Esophagus squamous epithelium (tissue), 4 donors: ENCODE measurements around the gene TPSG1.

Experiments used
- POLR2A ChIP-seq, 4 donors: fragments of 450-650 bp; IDR thresholded peaks; one replicate each; pipeline ENCODE4 v1.6.1; 2017; ENCODE audit warnings: antibody characterized with exemption in 4 of 4, mild to moderate bottlenecking in 4 of 4, moderate library complexity in 3 of 4
- TF ChIP-seq, protein P1 (sequence below), 6 experiments: fragments of 450-650 bp in 4 of 6; fragments of 200-600 bp in 2 of 6; sonication (generic) in 2 of 6; IDR thresholded peaks; one replicate each; pipeline ENCODE4 v1.5.1; 2016 to 2019; ENCODE audit warnings: antibody characterized with exemption in 6 of 6, mild to moderate bottlenecking in 4 of 6, moderate library complexity in 4 of 6

GRCh38 chr16:1177053-1177452, 48.0 kb downstream of the TPSG1 start:
- TF ChIP-seq POLR2A (IDR thresholded peaks at IDR 0.05), result no peak
- TF ChIP-seq, protein P1, sequence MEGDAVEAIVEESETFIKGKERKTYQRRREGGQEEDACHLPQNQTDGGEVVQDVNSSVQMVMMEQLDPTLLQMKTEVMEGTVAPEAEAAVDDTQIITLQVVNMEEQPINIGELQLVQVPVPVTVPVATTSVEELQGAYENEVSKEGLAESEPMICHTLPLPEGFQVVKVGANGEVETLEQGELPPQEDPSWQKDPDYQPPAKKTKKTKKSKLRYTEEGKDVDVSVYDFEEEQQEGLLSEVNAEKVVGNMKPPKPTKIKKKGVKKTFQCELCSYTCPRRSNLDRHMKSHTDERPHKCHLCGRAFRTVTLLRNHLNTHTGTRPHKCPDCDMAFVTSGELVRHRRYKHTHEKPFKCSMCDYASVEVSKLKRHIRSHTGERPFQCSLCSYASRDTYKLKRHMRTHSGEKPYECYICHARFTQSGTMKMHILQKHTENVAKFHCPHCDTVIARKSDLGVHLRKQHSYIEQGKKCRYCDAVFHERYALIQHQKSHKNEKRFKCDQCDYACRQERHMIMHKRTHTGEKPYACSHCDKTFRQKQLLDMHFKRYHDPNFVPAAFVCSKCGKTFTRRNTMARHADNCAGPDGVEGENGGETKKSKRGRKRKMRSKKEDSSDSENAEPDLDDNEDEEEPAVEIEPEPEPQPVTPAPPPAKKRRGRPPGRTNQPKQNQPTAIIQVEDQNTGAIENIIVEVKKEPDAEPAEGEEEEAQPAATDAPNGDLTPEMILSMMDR (IDR thresholded peaks at IDR 0.05), result no peak
